Caco-2 (cell line): ENCODE measurements around the gene PARVB. TPM values are rescaled to one million over a fixed set of nuclear protein-coding genes. Genes with fewer than 3 reads are reported as not detected.

Experiments
- BruUV-seq: library from RNA; stranded (reverse); fragments of 400-500 nt; replicated peaks from 2 replicates; lab custom pipeline; 2021; lab: Mats Ljungman, UMichigan
- CTCF ChIA-PET: fragments of 300-600 bp; sonication (Branson Sonifier 250); formaldehyde crosslinking; loops from one replicate; lab custom pipeline; 2022; ENCODE audit warnings: antibody characterized with exemption; lab: Charles Lee
- POLR2A ChIA-PET: fragments of 300-600 bp; sonication (Branson Sonifier 250); formaldehyde crosslinking; loops from one replicate; lab custom pipeline; 2022; ENCODE audit warnings: antibody characterized with exemption; lab: Charles Lee
- DNase-seq, 2 experiments: peaks; one replicate each; pipeline versions ENCODE4 v3.0.0 to v3.0.0-alpha.2; 2020 to 2022
- H3K27me3 ChIP-seq: replicated peaks from 2 replicates; pipeline ENCODE4 v1.6.0; 2011; ENCODE audit warnings: low read length; ENCODE audit not compliant: control insufficient read depth, insufficient read depth
- H3K36me3 ChIP-seq: 2 replicates; pipeline ENCODE4 v1.5.1; 2011; ENCODE audit warnings: low read length; ENCODE audit not compliant: control insufficient read depth, insufficient read depth
- H3K4me1 ChIP-seq: fragments of 250-450 bp; sonication (Bioruptor Pico); 2 replicates; pipeline ENCODE4 v1.5.1; 2020; ENCODE audit warnings: mild to moderate bottlenecking
- H3K4me3 ChIP-seq: 2 replicates; pipeline ENCODE4 v1.5.1; 2011; ENCODE audit warnings: low read depth, mild to moderate bottlenecking, control low read depth, low read length
- H3K9me3 ChIP-seq: fragments of 250-450 bp; sonication (Bioruptor Pico); 2 replicates; pipeline ENCODE4 v1.5.1; 2020; ENCODE audit warnings: mild to moderate bottlenecking, moderate library complexity
- H3K27ac Mint-ChIP-seq: one replicate; pipeline ENCODE4 v1.8.0; 2022; ENCODE audit warnings: mixed read lengths; ENCODE audit not compliant: unreplicated experiment
- H3K27me3 Mint-ChIP-seq: one replicate; pipeline ENCODE4 v1.8.0; 2022; ENCODE audit warnings: mixed read lengths; ENCODE audit not compliant: insufficient read depth, unreplicated experiment
- H3K36me3 Mint-ChIP-seq: one replicate; pipeline ENCODE4 v1.8.0; 2022; ENCODE audit warnings: mild to moderate bottlenecking, mixed read lengths; ENCODE audit not compliant: insufficient read depth, unreplicated experiment
- H3K4me1 Mint-ChIP-seq: one replicate; pipeline ENCODE4 v1.8.0; 2022; ENCODE audit warnings: low read depth, mixed read lengths; ENCODE audit not compliant: unreplicated experiment
- H3K4me3 Mint-ChIP-seq: one replicate; pipeline ENCODE4 v1.8.0; 2022; ENCODE audit warnings: mild to moderate bottlenecking, moderate library complexity, mixed read lengths; ENCODE audit not compliant: unreplicated experiment
- H3K9me3 Mint-ChIP-seq: one replicate; pipeline ENCODE4 v1.8.0; 2022; ENCODE audit warnings: mixed read lengths; ENCODE audit not compliant: unreplicated experiment
- intact Hi-C: fragments of 100-400 bp; cut with micrococcal nuclease; formaldehyde crosslinking; loops from one replicate; pipeline ENCODE4 v1.10.0; 2022; ENCODE audit not compliant: unreplicated experiment
- total RNA-seq: library from RNA; stranded (reverse); gene quantifications from 2 replicates; pipeline ENCODE4 v1.2.3, GENCODE V29; 2022
- TF ChIP-seq, protein P1 (sequence below), 2 experiments: fragments of 200-600 bp in 1 of 2; IDR thresholded peaks; 1 replicate in 1 of 2; 2 replicates in 1 of 2; pipeline versions ENCODE4 v1.5.1 to v1.8.0; 2011 to 2022; ENCODE audit warnings: antibody characterized with exemption in 1 of 2, control low read depth in 1 of 2, inconsistent platforms in 1 of 2, low read depth in 1 of 2, low read length in 1 of 2, mild to moderate bottlenecking in 1 of 2, moderate library complexity in 1 of 2; ENCODE audit not compliant: insufficient read depth in 1 of 2, severe bottlenecking in 1 of 2, unreplicated experiment in 1 of 2

The PARVB gene
- total RNA-seq, 1 experiment from 2014 or later, result 28.8 TPM

- ChIA-PET CTCF (no interaction called here), POLR2A (no interaction called here)
- Histone ChIP-seq H3K4me1 (no peaks in the 10 kb centered on the region), H3K36me3 (no peaks in the 10 kb centered on the region), H3K27me3 (peaks cover 1% of the 10 kb centered on the region; the same call in 1 of the 2 replicates), H3K4me3 (no peak overlapping the region), H3K9me3 (no peaks in the 10 kb centered on the region)
- Mint-ChIP-seq H3K9me3 (no peaks in the 10 kb centered on the region), H3K4me3 (no peak overlapping the region), H3K27me3 (peaks cover 20% of the 10 kb centered on the region), H3K27ac (no peak overlapping the region), H3K36me3 (no peaks in the 10 kb centered on the region), H3K4me1 (no peaks in the 10 kb centered on the region)
- intact Hi-C loops, result no loop called here
- no TSS peak for BruUV-seq
- TF ChIP-seq, protein P1, sequence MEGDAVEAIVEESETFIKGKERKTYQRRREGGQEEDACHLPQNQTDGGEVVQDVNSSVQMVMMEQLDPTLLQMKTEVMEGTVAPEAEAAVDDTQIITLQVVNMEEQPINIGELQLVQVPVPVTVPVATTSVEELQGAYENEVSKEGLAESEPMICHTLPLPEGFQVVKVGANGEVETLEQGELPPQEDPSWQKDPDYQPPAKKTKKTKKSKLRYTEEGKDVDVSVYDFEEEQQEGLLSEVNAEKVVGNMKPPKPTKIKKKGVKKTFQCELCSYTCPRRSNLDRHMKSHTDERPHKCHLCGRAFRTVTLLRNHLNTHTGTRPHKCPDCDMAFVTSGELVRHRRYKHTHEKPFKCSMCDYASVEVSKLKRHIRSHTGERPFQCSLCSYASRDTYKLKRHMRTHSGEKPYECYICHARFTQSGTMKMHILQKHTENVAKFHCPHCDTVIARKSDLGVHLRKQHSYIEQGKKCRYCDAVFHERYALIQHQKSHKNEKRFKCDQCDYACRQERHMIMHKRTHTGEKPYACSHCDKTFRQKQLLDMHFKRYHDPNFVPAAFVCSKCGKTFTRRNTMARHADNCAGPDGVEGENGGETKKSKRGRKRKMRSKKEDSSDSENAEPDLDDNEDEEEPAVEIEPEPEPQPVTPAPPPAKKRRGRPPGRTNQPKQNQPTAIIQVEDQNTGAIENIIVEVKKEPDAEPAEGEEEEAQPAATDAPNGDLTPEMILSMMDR (IDR thresholded peaks at IDR 0.05; ENCODE audit: insufficient read depth in 1 of 2, low read depth in 1 of 2, low read length in 1 of 2, severe bottlenecking in 1 of 2, unreplicated experiment in 1 of 2), result no peak
- no peak for DNase-seq
These were observed 156.0 kb downstream of the PARVB start for GRCh38 chr22:44179989-44180705.

DNA sequence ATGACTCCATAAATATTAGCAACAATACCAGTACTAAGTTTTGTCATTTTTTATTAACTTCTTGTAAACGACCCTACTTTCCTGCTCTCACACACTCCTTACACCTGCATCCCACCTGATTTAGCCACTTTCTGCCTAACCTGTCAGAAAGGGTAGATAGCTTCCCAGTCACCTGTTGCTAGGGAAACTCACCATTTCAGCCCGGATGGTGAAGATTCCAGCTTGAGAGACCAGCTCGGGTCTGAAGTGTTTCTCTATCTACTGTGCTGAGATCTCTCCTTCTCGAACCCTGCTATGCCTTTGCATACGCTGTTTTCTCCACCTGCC, 156.6 kb downstream of the PARVB start, which contains the start of gene PARVG:
Gene PARVG, plus strand, starts transcription at position 220 of the 327 bp plus-strand sequence. CDS start 2,405 bp downstream, outside the sequence.
- POLR2A ChIA-PET, result no interaction called here
- Mint-ChIP-seq H3K36me3 (no peaks in the 10 kb centered on the region), H3K27ac (no peak within 1 kb of the TSS), H3K4me1 (no peaks in the 10 kb centered on the region), H3K9me3 (no peaks in the 10 kb centered on the region), H3K4me3 (no peak within 1 kb of the TSS), H3K27me3 (peaks cover 20% of the 10 kb centered on the region)
- Histone ChIP-seq H3K27me3 (peaks cover 1% of the 10 kb centered on the region; the same call in 1 of the 2 replicates), H3K9me3 (no peaks in the 10 kb centered on the region), H3K36me3 (no peaks in the 10 kb centered on the region), H3K4me1 (no peaks in the 10 kb centered on the region), H3K4me3 (no peak within 1 kb of the TSS)
- TF ChIP-seq, protein P1 (IDR thresholded peaks at IDR 0.05; ENCODE audit: insufficient read depth in 1 of 2, low read depth in 1 of 2, low read length in 1 of 2, severe bottlenecking in 1 of 2, unreplicated experiment in 1 of 2), result no peak
- intact Hi-C loops, result no loop called here
- BruUV-seq, result no TSS peak
- CTCF ChIA-PET, result no interaction called here
- DNase-seq, result no peak

GRCh38 chr22:44181033-44181911, 157.2 kb downstream of the PARVB start:
- POLR2A ChIA-PET, result no interaction called here

More at GRCh38 chr22:44181033-44181911, 157.2 kb downstream of the PARVB start:
- Mint-ChIP-seq H3K9me3 (no peaks in the 10 kb centered on the region), H3K4me1 (no peaks in the 10 kb centered on the region), H3K36me3 (no peaks in the 10 kb centered on the region), H3K27ac (no peak overlapping the region), H3K27me3 (peaks cover 19% of the 10 kb centered on the region), H3K4me3 (no peak overlapping the region)
- Histone ChIP-seq H3K4me1 (no peaks in the 10 kb centered on the region), H3K27me3 (peaks cover 1% of the 10 kb centered on the region; the same call in 1 of the 2 replicates), H3K9me3 (no peaks in the 10 kb centered on the region), H3K4me3 (no peak overlapping the region), H3K36me3 (no peaks in the 10 kb centered on the region)
- CTCF ChIA-PET, result no interaction called here
- no TSS peak for BruUV-seq
- intact Hi-C loops, result no loop called here
- TF ChIP-seq, protein P1 (IDR thresholded peaks at IDR 0.05; ENCODE audit: insufficient read depth in 1 of 2, low read depth in 1 of 2, low read length in 1 of 2, severe bottlenecking in 1 of 2, unreplicated experiment in 1 of 2), result no peak
- no peak for DNase-seq
